ENCODE data around the gene ADGRG3.

DNA sequence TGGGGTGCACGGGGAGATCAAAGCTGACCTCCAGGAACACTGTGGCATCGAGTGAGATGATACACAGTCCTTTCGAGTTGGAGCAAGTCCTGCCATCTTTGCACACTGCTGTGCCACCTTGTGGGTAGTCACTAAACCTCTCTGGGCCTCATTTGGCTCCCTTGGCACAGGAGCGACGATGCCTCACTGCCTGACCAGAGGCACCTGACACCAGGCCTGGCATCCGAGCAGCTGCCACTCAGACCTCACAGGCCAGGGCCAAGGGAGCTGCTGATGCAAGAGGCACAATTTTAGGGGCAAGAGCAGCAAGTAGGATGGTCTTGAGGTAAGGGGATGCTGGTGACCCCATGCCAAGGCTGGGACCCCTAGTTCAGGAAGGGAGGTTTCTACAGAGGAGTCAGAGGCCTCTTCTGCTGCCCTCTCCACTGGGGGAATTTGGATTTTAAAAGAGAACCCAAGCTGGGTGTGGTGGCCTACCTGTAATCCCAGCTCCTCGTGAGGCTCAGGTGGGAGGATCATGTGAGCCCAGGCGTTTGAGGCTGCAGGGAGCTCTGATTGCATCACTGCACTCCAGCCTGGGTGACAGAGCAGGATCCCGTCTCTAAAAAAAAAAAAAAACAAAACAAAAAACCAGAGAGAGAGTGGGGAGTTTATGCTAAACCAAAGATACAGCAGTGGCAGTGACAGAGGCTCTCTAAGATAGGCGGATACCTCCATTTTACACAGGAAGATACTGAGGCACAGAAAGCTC, 46.4 kb upstream of the ADGRG3 start:
- no peak for TF ChIP-seq CTCF (IDR thresholded peaks at IDR 0.05)
- TF ChIP-seq ZFX (IDR thresholded peaks at IDR 0.05; ENCODE audit: borderline replicate concordance), result no peak
